Measurements from ENCODE around the gene MICAL3.
"Not testable (repeated sequence)": the region's sequence is repeated elsewhere in the genome, so short reads cannot be mapped to it uniquely, and the experiment has no call there.

Gene MICAL3

GRCh38 chr22:17770180-17771077 is 253.9 kb downstream of the MICAL3 start:
- FAIRE-seq (no peak), DNase-seq (ENCODE audit: low spot score) (no peak)

- DNase-seq (ENCODE audit: low spot score) (no peak), FAIRE-seq (no peak)
These were observed 254.7 kb downstream of the MICAL3 start for GRCh38 chr22:17769716-17770082.

DNA sequence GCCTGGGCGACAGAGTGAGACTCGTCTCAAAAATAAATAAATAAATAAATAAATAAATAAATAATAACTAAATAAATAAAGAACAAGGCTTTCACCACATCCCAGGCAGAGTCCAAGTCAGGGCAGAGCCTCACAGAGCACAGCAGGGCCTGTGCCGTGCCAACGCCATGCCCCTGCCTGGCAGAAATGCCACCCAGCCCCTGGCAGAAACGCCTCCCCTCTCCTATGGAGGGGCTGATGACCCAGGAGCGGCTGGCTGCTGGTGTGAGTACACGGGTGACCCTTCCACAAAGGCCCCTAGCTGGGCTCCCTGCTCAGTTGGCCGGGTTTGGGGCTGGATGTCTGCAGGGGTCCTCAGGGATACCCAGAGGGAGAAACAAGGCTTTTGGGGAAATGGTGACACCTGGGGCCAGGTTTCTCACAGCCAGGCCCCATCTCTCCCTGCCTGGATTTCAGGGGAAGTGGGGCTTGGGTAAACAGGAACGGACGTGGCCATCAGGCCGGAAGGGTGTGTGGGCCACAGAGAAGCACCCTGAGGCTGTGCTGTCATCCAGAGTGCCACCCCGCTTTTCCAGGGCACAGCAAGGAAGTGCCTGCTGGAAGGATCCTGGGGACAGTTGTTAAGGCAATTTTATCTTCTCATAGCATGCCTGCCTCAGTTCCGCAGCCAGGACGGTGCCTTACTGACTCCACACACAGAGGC is 255.2 kb downstream of the MICAL3 start:
- FAIRE-seq, result no peak
- no peak for DNase-seq (ENCODE audit: low spot score)

DNA sequence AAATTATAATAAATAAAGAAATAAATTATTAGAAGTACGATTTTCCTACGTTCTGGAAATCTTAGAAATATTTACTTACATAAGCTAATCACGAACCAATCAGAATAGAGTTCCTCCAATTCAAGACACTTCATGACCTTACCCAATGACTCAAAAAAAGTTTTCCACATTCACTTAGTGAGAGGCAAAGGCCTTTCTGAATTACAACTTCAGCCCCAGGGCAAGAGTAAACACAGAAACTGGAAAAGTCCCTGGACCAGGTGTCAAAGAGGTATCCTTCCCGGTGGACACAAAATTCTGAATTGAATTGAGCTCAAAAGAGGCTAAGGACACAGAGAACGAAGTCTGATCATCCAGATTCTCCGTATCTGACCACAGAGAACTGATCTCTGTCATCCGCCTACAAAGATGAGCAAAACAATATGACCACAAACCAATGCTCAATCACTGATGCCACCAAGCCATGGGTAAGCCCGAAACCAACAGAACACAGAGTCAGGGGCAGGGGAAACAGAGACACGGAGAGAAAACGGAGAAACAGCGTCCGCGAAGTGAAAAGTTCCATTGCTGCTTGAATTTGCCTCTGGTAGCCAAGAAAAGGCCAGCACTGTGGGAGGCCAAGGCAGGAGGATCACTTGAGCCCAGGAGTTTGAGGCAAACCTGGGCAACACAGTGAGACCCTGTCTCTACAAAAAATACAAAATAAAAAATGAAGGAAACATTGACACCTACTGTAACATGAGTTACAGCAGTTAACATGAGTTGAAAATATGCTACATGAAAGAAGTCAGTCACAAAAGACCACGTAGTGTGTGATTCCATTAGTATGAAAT is 256.9 kb downstream of the MICAL3 start:
- FAIRE-seq, result no peak
- DNase-seq (ENCODE audit: low spot score), result no peak

DNA sequence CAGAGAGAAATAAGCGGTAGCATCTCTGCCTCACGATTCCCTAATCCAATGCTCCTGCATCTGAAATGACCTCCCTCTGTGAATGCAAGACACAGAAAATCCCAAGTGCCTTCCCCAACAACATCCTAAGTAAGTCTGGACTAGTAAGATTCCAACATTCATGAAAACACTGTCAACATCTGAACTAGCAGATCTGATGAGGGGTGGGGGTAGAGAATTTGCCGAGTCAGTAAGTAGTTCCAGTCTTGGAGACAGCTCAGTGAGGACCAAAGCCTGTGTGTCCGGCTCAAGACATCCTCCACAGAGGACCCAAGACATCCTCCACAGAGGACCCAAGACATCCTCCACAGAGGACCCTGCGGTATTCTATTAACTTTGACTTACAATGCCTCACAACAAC is 259.5 kb downstream of the MICAL3 start:
- DNase-seq (ENCODE audit: low spot score); FAIRE-seq: not testable (repeated sequence)

DNA sequence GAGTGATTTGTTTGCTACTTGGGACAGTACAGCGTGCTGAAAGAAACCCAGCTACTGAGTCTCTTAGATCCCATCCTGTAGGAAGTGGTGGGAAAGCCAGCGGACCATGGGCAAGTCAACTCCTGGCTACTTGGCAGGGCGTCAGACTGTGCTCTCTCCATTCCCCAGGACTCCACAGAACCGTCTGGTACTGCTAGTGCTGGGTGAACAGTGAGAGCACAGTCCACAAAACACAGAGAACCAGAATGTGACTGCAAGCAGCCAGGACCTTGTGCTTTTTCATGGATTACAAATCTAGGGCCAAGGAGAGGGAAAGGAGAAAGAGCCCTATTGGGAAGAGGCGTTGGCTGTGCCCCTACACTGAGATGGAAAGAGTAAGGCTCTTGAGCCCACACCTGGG is 260.3 kb downstream of the MICAL3 start:
- FAIRE-seq, result no peak
- no peak for DNase-seq (ENCODE audit: low spot score)

- FAIRE-seq; DNase-seq (ENCODE audit: low spot score): not testable (repeated sequence)
These were observed 260.9 kb downstream of the MICAL3 start for GRCh38 chr22:17763442-17763841.

GRCh38 chr22:17761138-17761488 is 263.2 kb downstream of the MICAL3 start:
- DNase-seq (ENCODE audit: low spot score), result no peak
- FAIRE-seq, result no peak

DNA sequence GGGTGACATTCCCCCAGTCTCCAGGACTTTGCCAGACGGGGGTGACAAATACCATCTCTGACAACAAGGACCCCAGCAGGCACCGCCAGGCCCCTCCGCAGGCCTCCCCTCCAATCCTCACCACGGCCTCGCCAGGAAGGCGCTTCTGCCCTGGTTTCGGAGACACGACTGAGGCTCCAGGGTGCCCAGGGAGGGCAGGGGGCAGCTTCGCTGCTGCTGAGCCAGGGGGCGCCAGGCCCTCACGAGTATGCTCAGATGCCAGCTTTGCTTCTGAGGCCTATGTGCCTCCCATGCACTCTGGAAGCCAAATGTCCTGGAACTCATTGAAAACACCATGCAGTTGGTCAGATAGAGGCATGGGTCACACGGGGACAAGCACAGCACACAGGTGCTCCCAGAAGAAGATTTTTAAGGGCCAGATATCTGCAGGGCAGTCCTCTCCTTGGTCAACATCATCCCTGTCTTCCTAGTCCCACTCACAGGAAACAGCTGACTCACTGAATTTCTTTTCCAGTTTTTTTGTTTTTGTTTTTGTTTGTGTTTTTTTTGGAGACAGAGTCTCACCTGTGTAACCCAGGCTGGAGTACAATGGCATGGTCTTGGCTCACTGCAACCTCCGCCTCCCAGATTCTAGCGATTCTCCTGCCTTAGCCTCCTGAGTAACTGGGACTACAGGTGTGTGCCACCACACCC is 270.0 kb downstream of the MICAL3 start:
- FAIRE-seq (no peak), DNase-seq (ENCODE audit: low spot score) (no peak)

DNA sequence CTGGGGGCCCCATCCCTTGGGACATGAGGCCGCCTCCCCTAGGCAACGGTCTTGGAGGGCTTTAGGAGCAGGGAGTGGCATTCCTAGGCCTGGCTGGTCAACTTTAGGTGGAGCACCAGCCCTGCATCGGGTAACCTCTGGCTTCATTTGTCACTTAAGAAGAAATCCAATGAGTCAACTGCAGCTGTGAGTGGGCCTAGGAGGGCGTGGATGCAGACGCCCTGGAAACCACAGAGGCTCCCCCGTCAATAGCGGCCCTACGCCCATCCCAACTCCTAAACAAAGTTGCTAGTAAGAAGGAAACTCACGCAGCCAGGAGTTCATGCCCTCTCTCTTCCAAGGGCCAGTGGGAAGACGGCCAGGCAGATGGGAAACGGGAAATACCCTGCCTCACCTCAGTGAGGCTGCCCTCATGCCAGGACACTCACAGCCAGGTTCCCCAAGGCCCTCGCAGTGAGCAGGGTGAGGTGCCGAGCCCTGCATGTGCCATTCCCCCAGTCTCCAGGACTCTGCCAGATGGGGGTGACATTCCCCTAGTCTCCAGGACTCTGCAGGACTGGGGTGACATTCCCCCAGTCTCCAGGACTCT is 270.9 kb downstream of the MICAL3 start:
- FAIRE-seq, result no peak
- peak; percentile 12 for DNase-seq (ENCODE audit: low spot score)

DNA sequence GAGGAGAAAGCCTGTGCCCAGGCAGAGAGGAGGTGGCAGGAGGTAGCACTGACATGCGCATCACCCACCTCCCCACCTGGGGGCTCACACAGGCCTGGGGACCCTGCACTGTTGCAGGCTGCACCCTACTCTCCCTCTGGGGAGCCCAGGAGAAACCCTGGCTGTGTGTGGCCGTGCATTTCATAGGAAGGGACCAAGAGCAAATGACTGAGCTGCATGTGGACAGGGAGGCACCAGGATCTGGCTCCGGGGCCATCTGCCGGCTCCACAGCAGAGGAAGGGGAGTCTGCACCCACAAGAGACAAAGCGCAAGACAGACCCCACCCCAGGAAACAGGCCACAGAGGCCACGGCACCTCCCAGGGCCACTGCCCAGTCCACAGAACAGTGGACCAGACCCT is 272.8 kb downstream of the MICAL3 start:
- no peak for FAIRE-seq
- no peak for DNase-seq (ENCODE audit: low spot score)

DNA sequence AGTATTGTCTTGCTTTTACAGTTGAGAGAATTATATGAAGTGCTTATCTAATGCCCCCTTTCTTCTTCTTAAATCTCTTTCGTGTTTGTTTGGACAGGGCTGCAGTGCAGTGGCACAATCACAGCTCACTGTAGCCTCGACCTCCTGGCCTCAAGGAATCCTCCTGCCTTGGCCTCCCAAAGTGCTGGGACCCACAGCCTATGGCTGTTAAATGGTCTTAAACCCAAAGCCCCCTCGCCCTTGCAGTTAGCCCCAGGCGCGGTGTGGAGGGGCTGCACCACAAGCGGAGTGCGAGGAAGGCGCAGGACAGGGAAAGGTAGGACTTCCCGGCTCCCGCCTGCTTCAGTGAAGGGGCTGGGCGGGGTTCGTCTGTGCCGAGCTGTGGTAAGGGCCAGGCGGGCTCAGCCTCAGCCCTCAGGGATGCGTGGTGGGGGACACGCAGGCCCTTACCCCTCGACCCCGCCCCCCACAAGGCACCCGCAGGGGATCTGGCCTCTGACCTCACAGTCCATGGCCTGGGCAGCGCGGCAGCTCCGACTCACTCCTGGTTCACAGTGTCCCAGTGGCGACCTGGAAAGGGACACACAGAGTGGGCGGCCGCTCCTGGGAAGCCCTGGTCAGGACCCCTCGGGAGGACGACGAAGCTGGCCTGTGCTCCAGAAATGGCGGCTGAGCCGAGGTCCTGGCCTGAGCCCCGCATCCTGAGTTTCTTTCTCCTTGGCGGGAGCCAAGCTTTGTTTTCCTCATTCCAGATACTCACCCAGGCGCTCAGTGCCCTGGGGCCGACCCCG is 274.6 kb downstream of the MICAL3 start:
- DNase-seq (ENCODE audit: low spot score) (no peak), FAIRE-seq (no peak)

DNA sequence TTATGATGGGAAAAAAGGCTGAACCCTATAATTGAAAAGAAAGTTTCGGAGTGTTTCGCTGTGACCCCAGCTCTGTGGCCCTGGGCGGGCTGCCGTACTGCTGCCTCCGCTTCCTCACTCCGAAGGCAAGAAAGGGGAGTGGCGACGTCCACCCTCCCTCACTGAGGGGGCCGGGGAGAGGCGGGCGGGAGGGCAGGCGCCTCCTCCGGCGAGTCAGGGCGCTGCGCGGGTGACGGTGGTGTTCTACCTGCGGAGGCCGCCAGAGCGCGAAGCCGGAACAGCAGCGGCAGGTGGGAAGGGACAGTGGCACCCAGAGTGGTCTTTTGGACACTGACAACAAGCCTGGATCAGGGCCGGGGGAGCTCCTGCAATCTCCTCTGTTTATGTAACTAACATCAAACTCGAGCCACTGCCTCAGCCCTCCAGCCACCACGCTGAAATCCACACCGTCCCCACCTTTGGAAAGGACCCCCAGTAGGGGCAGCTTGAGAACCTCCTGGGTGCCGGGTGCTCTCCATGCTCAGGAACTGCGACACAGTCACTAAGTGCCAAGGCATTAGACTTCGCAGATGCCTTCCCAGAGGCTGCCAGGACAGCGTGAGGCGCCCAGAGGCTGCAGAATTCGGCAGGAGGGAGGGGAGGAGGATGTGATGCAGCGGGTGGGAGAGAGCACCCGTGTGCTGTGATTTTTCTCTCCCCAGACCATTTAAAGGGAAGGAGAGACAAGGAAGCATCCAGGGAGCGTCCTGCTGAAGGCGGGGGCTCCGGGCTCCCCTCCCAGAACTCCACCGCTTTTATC is 275.6 kb downstream of the MICAL3 start:
- FAIRE-seq (no peak), DNase-seq (ENCODE audit: low spot score) (no peak)

GRCh38 chr22:17746916-17747315 is 277.4 kb downstream of the MICAL3 start:
- DNase-seq (ENCODE audit: low spot score), result no peak
- FAIRE-seq, result no peak

- FAIRE-seq (no peak), DNase-seq (ENCODE audit: low spot score) (no peak)
These were observed 279.9 kb downstream of the MICAL3 start for GRCh38 chr22:17744430-17744829.

DNA sequence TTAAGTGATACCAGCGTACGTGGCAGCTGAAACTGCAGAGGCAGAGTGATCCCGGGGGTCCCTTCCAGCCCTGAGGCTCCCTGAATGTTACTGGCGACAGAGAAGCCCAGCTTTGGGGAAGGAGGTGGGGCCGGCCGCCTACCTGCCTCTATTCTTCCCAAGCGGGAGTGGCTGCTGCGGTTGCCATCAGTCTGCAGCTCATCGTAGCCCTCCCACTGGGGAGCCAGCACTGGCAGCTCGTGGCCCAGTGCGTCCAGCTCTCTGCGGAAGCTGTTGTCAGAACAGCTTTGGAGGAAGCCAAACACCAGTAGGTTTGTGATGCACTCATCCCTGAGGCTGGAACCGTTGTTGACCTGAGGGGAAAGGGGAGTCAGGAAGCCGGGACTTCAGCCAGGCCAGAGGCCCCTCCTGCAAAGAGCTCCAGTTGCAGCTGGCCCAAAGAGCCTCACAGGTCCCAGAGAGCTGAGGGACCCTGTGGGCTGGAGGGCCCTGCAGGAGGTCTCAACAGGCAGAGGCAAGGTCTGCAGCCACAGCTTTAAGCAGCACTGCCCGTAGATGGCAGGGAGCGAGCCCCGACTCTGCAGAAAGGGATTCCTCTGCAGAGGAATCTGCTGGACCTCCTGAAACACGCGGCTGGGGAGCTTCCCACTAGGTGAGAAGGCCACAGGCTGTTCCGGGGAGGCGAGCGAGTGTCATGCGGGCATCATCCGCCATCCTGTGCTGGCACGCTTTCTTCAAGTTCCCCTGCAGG is 280.5 kb downstream of the MICAL3 start:
- FAIRE-seq, result no peak
- DNase-seq (ENCODE audit: low spot score), result no peak

- no peak for FAIRE-seq
These were observed 281.8 kb downstream of the MICAL3 start for GRCh38 chr22:17742527-17742902.

DNA sequence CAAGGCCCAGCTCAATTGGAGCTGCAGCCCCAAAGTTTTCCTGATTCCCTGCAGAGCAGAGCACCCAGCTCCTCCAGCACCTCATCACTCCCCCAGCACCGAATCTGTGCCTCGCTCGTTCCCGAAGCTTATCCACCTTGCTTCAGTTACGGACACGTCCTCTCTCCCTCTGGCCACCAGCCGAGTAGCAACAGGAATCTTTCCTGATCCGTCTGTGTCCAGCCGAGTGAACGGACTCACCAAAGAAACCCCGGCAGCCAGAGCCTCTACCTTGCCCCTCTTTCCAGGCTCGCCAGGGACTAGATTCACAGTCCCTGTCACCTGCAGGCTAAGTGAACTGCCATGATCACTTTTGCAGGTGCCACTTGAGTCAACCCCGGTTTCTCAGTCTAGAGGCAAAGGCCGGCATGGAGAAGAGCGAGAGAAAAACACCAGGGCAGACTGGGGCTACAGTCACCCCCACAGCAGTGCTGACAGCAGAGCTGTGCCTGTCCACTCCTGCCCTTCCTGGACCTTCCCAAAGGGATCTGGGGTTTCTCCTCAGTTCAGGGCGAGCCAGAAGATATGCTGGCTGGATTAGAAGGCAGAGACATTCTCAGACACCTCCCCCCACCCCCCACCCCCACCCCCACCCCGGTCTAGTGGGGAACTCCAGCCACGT is 282.4 kb downstream of the MICAL3 start:
- no peak for FAIRE-seq
- no peak for DNase-seq (ENCODE audit: low spot score)

More at GRCh38 chr22:17742527-17742902, 281.8 kb downstream of the MICAL3 start:
- DNase-seq (ENCODE audit: low spot score), result peak; percentile 39

Data from RCC 7860 (cell line).